Measurements from ENCODE around the gene RASA3. TPM values are rescaled to one million over a fixed set of nuclear protein-coding genes. Genes with fewer than 3 reads are reported as not detected.

RASA3 gene
- total RNA-seq, 1 donor from 2014 or later, result 2.9 TPM

DNA sequence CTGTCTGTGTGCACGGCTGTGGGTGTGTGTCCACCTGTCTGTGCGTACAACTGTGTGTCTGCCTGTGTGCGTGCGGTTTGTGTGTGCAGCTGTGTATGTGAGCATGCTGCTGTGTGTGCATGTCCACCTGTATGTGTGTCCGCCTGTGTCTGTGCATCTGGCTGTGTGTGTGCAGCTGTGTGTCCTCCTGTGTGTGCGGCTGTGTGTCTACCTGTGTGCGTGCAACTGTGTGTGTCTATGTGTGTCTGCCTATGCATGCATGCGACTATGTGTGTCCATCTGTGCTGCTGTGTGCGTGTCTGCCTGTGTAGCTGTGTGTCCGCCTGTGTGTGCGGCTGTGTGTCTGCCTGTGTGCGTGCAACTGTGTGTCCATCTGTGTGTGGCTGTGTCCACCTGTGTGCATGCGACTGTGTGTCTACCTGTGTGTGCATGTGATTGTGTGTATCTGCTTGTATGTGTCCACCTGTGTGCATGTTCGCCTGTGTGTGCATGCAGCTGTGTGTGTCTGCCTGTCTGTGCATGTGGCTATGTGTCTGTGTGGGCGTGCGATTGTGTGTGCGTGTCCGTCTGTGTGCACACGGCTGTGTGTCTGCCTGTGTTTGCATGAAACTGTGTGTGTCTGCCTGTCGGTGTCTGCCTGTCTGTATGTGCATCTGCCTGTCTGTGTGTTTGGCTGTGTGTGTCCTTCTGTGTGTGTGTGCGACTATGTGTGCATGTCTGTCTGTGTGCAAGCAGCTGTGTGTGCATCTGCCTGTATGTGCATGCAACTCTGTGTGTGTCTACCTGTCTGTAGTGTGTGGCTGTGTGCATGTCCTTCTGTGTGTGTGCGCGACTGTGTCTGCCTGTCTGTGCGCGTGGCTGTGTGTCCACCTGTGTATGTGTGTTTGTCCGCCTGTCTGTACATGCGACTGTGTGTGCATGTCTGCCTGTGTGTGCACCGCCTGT lies 101.5 kb downstream of the RASA3 start:
- Mint-ChIP-seq H3K36me3 (peaks cover 18% of the 10 kb centered on the region), H3K27me3 (ENCODE audit: insufficient read depth, low read depth) (no peaks in the 10 kb centered on the region), H3K27ac (peak overlapping the region; percentile 61), H3K4me3 (no peak overlapping the region), H3K4me1 (peaks cover 43% of the 10 kb centered on the region), H3K9me3 (no peaks in the 10 kb centered on the region)
- peaks cover 21% of the 10 kb centered on the region for H3K4me1 ChIP-seq
- H3K4me3 ChIP-seq, result no peak overlapping the region
- no peak for DNase-seq (ENCODE audit: low spot score)
- no peaks in the 10 kb centered on the region for H3K9me3 ChIP-seq (ENCODE audit: low read depth)
- no peak overlapping the region for H3K4me2 ChIP-seq
- H3F3A ChIP-seq (ENCODE audit: low read depth), result peaks cover 21% of the 10 kb centered on the region
- H3K36me3 ChIP-seq, result no peaks in the 10 kb centered on the region
- H2AFZ ChIP-seq (replicated peaks), result no peak overlapping the region
- H3K79me2 ChIP-seq (ENCODE audit: low read depth), result no peaks in the 10 kb centered on the region
- TF ChIP-seq EZH2phosphoT487 (IDR thresholded peaks at IDR 0.05), result no peak
- no peak for TF ChIP-seq EZH2 (IDR thresholded peaks at IDR 0.05)
- TF ChIP-seq, protein P1, sequence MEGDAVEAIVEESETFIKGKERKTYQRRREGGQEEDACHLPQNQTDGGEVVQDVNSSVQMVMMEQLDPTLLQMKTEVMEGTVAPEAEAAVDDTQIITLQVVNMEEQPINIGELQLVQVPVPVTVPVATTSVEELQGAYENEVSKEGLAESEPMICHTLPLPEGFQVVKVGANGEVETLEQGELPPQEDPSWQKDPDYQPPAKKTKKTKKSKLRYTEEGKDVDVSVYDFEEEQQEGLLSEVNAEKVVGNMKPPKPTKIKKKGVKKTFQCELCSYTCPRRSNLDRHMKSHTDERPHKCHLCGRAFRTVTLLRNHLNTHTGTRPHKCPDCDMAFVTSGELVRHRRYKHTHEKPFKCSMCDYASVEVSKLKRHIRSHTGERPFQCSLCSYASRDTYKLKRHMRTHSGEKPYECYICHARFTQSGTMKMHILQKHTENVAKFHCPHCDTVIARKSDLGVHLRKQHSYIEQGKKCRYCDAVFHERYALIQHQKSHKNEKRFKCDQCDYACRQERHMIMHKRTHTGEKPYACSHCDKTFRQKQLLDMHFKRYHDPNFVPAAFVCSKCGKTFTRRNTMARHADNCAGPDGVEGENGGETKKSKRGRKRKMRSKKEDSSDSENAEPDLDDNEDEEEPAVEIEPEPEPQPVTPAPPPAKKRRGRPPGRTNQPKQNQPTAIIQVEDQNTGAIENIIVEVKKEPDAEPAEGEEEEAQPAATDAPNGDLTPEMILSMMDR (IDR thresholded peaks at IDR 0.05), result no peak
- H4K20me1 ChIP-seq (ENCODE audit: low read depth), result no peaks in the 10 kb centered on the region
- no peaks in the 10 kb centered on the region for H3K27me3 ChIP-seq
- H3K27ac ChIP-seq, result no peak overlapping the region
- H3K9ac ChIP-seq, result no peak overlapping the region

DNA sequence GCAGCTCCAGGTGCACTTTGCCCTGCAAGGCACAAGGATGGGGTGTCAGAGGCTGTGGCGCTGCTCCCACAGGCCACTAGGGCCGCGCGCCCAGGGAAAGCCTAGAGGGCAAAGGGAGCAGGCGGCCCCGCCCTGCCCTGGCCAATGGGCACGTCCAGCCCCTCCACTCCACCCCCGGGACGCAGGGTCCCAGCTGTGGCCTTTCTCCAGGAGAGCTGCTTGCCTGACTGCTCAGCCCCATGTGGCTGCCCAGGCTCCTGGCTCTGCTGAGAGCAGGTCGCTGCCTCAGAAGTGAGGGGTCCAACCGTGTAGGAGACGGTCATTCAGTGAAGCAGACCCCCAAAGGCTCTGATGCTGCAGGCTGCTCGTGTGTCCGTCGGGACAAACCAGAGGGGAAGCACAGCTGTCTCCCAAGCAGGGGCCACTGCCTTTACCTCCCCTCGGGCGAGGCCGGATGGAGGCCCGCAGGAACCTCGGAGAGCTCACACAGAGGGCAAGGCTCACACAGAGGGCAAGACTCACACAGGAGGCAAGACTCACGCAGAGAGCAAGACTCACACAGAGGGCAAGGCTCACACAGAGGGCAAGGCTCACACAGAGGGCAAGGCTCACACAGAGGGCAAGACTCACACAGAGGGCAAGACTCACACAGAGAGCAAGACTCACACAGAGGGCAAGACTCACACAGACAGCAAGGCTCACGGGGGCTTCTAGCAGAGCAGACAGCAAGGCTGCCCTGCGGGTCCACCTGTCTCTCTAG lies 102.4 kb downstream of the RASA3 start:
- Histone ChIP-seq H3K79me2 (ENCODE audit: low read depth) (no peaks in the 10 kb centered on the region), H3K27ac (no peak overlapping the region), H3K36me3 (no peaks in the 10 kb centered on the region), H3K4me2 (no peak overlapping the region), H3K27me3 (no peaks in the 10 kb centered on the region), H3F3A (ENCODE audit: low read depth) (peaks cover 12% of the 10 kb centered on the region), H4K20me1 (ENCODE audit: low read depth) (no peaks in the 10 kb centered on the region), H3K4me3 (no peak overlapping the region), H3K9me3 (ENCODE audit: low read depth) (no peaks in the 10 kb centered on the region), H2AFZ (replicated peaks) (no peak overlapping the region), H3K9ac (no peak overlapping the region), H3K4me1 (peaks cover 20% of the 10 kb centered on the region)
- Mint-ChIP-seq H3K4me1 (peaks cover 44% of the 10 kb centered on the region), H3K9me3 (no peaks in the 10 kb centered on the region), H3K4me3 (no peak overlapping the region), H3K36me3 (peaks cover 18% of the 10 kb centered on the region), H3K27ac (peak overlapping the region; percentile 61), H3K27me3 (ENCODE audit: insufficient read depth, low read depth) (no peaks in the 10 kb centered on the region)
- DNase-seq (ENCODE audit: low spot score), result no peak
- TF ChIP-seq EZH2 (IDR thresholded peaks at IDR 0.05) (no peak), EZH2phosphoT487 (IDR thresholded peaks at IDR 0.05) (no peak)
- TF ChIP-seq, protein P1 (IDR thresholded peaks at IDR 0.05), result no peak

DNA sequence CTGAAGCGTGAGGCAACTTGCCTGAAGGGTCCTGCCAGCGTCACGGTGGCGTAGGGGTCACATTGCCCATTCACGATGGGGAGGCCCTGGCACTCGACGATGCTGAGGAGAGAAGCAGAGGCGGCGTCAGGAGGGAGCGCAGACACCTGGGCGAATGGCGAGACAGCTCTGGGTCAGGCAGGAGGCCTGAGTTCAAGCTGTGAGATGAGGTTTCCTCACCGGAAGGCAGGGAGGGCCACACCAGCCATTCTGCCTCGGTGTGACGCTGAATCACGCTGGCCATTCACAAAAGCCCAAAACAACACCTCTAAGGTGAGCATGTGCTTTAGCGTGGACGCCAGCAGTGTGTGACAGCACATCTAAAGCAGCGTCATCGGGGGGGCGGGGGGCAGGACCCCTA lies 104.6 kb downstream of the RASA3 start:
- Histone ChIP-seq H2AFZ (replicated peaks) (no peak overlapping the region), H3K4me1 (peaks cover 13% of the 10 kb centered on the region), H3K9me3 (ENCODE audit: low read depth) (no peaks in the 10 kb centered on the region), H3K9ac (no peak overlapping the region), H3F3A (ENCODE audit: low read depth) (no peaks in the 10 kb centered on the region), H3K79me2 (ENCODE audit: low read depth) (no peaks in the 10 kb centered on the region), H3K4me2 (no peak overlapping the region), H3K27ac (no peak overlapping the region), H3K36me3 (no peaks in the 10 kb centered on the region), H3K27me3 (no peaks in the 10 kb centered on the region), H3K4me3 (no peak overlapping the region), H4K20me1 (ENCODE audit: low read depth) (no peaks in the 10 kb centered on the region)
- Mint-ChIP-seq H3K36me3 (peaks cover 21% of the 10 kb centered on the region), H3K4me1 (peaks cover 38% of the 10 kb centered on the region), H3K4me3 (no peak overlapping the region), H3K27ac (no peak overlapping the region), H3K9me3 (no peaks in the 10 kb centered on the region), H3K27me3 (ENCODE audit: insufficient read depth, low read depth) (no peaks in the 10 kb centered on the region)
- no peak for DNase-seq (ENCODE audit: low spot score)
- no peak for TF ChIP-seq EZH2phosphoT487 (IDR thresholded peaks at IDR 0.05)
- TF ChIP-seq, protein P1 (IDR thresholded peaks at IDR 0.05), result no peak
- TF ChIP-seq EZH2 (IDR thresholded peaks at IDR 0.05), result no peak

All from neural progenitor cell (in vitro differentiated cells).